ENCODE data around the gene MAP2K2.
"Not testable (repeated sequence)": the region's sequence is repeated elsewhere in the genome, so short reads cannot be mapped to it uniquely, and the experiment has no call there.

Gene MAP2K2

DNA sequence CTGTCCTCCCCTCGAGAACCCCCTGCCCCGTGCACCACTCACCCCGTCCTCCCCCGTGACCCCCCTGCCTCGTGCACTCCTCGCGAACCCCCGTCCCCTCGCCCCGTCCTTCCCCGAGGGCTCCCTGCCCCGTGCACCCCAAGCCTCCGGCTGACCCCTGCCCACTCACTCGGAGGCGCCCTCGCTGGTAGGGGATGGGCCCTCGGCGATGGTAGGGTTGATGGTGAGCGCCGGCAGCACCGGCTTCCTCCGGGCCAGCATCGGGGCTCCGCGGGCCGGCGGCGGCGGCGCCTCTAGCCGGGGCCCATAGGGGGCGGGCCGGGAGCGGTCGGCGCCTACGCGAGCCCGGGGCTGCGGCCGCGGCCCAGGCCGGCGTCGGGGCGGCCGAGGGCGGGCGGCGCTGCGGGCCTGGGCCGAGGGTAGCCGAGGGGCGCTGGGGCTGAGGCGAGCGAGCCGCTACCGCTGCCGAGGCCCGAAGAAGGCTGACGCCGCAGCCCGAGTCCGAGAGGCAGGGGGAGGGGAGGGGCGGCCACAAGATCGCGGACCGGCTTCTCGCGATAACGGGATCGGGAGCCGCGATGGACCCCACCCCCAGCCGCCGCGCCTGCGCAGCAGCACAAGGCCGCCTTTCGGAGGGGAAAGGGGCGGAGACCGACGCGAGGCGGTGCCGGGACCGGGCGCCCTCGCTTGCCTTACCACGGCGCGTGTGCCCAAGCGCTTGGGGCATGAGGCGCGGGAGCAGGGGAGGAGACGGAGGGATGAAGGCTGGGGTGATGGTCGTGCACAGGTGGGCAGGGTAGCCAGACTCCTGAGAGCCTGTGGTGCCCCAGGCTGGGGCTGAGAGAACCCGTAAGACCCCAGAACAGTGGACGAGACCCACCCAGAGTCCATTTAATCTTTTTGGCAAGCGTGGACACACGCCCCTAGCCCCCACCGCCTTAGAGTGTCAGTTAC lies at the start of gene MAP2K2:
MAP2K2 (minus strand) TSS at position 508 of the 954 bp plus-strand sequence; CDS start at position 261, 247 bp downstream.
- DNase-seq (ENCODE audit: low read depth in 2 of 3, low spot score in 1 of 3) = peak; percentile 92 to 96 (median 96)

DNA sequence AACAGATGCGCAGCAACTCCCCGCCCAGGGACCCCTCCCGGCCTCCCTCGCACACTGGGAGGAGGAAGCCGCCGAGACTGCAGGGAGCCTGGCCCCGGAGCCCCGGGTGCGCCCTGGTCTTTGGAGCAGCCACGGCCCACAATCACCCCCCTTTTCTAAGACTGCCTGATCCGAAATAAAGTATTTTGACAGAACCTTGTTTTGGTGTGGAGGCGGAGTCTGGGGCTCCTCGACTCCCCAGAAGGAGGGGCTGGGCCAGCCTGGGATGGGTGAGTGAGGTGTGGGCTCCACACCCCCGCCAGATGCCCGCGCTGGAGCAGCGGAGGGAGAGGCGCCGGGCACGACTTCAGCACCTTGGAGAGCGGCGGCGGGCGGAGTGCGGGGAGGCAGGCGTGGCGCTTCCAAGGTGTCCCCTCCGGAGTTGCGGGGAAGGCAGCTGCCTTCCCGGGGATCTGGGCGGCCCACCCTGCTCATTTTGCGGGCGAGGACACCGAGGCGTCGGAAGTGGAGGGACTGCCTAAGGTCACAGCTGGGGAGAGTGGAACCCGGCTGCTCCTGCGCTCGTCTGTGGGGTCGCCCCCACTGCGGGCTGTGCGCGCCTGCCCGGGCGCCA lies 49.0 kb upstream of the MAP2K2 start:
- peak; percentile 23 to 59 (median 52) for DNase-seq (ENCODE audit: low read depth in 2 of 3, low spot score in 1 of 3)

DNA sequence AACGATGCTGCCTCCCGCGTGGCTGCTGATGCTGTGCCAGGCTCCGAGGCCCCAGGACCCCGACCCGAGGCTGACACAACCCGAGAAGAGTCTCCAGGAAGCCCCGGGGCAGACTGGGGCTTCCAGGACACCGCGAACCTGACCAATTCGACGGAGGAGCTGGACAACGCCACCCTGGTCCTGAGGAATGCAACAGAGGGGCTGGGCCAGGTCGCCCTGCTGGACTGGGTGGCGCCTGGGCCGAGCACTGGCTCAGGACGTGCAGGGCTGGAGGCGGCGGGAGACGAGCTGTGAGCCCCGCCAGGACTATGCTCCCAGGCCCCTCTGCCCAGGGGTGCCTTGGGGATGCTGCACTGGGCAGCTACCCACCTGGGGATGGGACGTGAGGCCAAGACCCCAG lies 47.8 kb upstream of the MAP2K2 start:
- no peak for DNase-seq (ENCODE audit: low read depth in 2 of 3, low spot score in 1 of 3)

DNA sequence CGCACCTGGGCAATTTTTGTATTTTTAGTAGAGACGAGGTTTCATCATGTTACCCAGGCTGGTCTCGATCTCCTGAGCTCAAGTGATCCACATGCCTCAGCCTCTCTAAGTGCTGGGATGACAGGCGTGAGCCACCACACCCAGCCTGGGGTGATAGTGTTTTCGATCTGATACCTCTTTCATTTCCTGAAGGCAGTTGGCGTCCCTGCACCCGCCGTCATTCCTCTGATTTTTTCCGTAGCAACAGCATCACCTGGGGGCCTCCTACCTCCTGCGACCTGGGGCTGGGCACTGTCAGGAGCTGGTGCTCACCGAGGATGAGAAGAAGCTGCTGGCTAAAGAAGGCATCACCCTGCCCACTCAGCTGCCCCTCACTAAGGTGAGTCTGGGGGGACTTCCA lies 40.3 kb upstream of the MAP2K2 start:
- no peak for DNase-seq (ENCODE audit: low read depth in 2 of 3, low spot score in 1 of 3)

DNA sequence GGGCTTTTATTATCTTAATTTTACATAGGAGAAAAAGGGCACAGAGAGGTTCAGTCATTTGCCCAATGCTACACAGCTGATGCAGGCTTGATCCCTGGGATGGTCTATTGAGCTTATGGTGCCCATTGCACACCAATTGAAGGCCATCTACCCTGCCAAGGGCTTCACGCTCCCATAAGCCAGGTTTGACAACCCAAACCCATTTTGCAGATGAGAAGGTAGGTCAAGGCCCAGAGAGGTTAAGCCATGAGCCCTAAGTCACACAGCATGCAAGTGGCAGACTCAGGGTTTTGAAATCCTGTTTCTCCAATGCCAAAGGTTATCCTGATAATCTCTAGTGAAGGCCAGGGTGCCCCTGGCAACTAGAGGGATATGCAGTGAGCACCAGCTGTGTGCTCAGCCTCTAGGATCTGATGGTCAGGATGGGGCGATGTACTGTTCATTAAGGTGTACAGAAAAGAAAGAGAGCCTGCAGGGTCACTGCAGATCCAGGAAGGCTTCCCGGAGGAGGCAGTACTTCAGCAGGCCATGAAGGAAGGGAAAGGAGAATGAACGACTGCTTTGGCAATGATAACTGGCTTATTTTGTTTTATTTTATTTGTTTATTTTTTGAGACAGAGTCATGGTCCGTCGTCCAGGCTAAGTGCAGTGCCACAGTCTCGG lies 37.6 kb upstream of the MAP2K2 start:
- no peak for DNase-seq (ENCODE audit: low read depth in 2 of 3, low spot score in 1 of 3)

DNA sequence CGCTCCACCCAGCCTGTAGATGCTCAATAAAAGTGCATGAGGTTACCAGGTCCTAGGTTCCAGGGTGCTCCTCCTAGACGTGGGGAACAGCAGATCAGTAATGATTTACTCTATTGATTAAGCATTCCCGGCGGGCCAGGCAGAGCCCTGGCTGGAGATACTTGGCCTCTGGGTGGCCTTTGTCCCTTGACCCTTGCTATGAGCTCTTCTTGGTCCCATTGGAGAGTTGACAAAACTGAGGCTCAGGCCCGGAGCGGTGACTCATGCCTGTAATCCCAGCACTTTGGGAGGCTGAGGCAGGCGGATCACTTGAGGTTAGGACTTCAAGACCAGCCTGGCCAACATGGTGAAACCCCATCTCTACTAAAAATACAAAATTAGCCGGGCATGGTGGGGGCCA lies 34.0 kb upstream of the MAP2K2 start:
- not testable (repeated sequence) for DNase-seq (ENCODE audit: low read depth in 2 of 3, low spot score in 1 of 3)

DNA sequence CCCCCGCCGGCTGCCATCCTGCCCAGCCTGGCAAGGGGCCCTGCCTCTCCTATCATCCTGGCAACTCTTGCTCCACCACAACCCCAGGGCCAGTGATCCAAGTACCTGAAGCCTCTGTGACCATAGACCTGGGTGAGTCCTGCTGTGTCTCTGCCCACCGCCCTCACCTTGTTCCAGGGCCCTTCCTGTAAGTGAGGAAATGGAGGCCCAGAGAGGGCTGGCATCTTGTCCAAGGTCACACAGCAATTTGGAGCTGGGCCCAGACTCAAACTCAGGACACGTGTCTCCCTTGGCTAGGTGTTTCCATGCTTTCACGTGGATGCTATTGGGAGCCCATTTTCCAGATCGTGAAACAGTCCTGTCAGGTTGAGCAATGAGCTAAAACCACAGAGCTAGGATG lies 33.2 kb upstream of the MAP2K2 start:
- no peak for DNase-seq (ENCODE audit: low read depth in 2 of 3, low spot score in 1 of 3)

DNA sequence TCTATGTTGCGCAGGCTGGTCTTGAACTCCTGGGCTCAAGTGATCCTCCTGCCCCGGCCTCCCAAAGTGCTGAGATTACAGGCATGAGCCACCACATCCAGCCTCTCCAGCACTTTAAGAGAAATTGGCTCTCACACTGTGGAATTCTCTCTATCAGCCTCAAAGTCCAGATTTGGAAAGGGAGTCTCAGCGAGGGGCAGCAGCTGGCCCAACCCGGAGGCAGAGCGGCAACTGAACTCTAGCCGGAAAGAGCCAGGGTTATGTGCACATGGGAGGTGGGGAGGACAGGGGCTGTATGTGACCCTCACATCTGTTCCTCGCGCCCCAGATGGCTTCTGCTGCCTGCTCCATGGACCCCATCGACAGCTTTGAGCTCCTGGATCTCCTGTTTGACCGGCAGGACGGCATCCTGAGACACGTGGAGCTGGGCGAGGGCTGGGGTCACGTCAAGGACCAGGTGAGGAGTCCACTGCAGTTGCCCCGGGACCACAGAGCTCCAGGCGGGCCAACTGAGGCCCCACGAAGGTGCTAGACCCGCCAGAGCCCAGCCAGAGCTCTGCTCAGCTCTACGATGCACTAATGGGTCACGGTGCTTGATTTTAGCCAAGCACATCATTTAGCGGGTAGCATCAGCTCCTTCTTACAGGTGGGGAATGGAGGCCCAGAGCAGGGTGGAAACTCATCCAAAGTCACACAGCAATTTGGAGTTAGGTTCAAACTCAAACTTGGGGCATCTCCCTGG lies 30.8 kb upstream of the MAP2K2 start:
- no peak for DNase-seq (ENCODE audit: low read depth in 2 of 3, low spot score in 1 of 3)

DNA sequence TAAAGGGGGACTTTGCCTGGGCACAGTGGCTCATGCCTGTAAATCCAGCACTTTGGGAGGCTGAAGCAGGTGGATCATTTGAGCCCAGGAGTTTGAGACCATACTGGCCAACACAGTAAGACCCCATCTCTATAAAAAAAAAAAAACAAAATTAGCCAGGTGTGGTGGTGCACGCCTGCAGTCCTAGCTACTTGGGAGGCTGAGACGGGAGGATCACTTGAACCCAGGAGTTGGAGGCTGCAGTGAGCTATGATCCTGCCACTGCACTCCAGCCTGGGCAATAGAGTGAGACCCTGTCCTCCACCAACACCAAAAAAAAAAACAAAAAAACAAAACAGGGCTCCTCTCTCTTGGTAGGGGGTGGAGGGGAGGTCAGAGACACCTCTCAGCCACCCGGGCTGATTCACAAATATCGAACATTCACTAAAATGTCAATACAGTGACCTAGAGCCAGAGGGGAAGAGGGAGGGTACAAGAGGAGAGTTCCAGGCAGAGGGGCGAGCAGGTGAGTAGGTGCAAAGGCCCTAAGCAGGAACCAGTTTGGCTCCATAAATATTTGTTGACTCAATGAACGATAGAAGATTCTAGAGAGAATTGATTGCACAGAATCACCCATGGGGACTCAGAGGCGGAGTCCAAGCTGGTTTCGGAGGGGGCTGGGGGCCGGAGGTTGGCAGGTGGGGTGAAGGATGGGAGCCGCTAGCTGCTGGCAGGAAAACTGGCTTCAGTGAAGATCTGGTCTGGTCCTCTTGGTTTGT lies 28.5 kb upstream of the MAP2K2 start:
- no peak for DNase-seq (ENCODE audit: low read depth in 2 of 3, low spot score in 1 of 3)

DNA sequence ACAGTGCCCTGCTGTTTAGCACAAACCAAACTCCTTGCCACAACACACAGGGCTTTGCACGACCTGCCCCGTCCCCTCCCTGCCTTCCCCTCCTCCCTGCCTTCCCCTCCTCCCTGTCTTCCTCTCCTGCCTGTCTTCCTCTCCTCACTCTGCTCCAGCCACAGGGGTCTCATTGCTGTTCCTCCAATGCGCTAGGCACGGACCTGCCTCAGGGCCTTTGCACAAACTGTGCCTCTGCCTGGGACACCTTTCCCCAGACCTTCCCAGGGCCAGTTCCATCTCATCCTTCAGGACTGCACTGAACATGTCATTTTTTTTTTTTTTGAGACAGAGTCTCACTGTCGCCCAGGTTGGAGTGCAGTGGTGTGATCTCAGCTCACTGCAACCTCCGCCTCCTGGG lies 27.7 kb upstream of the MAP2K2 start:
- DNase-seq (ENCODE audit: low read depth in 2 of 3, low spot score in 1 of 3) = no peak

DNA sequence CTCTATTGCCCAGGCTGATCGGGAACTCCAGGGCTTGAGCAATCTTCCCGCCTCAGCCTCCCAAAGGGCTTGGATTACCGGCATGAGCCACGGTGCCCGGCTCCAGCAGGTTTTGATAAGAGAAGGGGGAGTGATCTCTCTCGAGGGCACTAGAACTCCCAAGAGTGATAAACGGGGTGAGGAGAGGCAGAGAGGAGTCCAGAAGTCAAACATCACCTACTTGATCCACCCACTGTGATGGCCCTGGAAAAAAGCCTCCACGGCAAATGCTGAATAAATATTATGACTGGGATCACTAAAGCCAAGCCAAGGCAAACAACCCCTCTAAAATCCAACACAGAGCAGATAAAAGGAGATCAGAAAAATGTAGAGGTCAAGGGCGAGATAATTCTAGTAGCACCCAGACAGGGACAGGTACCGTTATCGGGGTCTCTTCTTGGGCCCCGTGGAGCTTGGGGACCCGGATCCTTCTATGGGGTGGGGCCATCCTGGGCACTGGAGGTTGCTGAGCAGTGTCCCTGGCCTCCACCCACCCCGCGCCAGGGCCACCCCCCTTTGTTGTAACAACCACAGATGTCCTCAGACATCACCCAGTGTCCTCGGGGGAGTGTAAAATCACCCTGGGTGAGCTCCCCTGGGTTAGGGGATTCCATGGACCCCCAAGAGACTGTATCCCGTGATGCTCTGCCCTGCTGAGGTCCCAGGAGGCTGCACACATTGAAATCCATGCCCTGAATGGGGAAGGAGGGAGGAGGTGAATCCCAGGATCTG lies 25.8 kb upstream of the MAP2K2 start:
- no peak for DNase-seq (ENCODE audit: low read depth in 2 of 3, low spot score in 1 of 3)

DNA sequence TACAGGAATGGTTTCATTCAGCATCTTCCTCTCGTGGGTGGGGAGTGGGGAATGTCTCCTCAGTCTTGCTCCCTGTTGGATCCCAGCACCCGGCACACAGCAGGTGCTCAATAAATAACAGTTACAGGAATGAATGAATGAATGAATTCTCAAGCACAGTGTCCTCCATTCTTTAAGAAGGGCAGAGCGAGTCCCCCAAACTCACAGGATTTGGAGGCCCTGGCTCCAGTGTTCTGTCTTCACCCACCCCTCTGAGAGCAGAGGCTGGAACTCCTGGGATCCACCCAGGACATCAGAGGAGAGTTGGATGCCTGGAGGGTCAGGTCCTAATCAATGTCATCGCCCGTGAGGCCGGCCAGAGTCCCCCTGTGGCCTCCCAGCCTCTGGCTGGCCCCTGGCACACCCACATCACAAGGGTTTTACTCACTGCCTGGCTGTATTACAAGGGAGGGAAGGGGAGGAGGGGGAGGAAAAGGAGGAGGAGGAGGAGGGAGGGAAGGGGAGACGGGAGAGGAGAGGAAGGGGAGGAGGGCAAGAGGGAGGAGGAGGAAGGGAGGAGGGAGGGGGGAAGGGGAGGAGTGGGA lies 20.8 kb upstream of the MAP2K2 start:
- DNase-seq (ENCODE audit: low read depth in 2 of 3, low spot score in 1 of 3) = no peak

DNA sequence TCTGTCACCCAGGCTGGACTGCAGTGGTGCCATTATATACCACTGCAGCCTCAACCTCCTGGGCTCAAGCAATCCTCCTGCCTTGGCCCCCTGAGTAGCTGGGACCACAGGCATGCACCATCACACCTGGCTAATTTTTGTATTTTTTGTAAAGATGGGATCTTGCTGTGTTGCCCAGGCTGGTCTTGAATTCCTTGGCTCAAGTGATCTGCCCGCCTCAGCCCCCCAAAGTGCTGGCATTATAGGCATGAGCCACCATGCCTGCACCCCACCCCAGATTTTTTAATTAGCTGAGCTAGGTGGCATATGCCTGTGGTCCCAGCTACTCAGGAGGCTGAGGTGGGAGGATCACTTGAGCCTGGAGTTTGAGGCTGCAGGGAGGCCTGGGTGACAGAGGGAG lies 19.0 kb upstream of the MAP2K2 start:
- not testable (repeated sequence) for DNase-seq (ENCODE audit: low read depth in 2 of 3, low spot score in 1 of 3)

DNA sequence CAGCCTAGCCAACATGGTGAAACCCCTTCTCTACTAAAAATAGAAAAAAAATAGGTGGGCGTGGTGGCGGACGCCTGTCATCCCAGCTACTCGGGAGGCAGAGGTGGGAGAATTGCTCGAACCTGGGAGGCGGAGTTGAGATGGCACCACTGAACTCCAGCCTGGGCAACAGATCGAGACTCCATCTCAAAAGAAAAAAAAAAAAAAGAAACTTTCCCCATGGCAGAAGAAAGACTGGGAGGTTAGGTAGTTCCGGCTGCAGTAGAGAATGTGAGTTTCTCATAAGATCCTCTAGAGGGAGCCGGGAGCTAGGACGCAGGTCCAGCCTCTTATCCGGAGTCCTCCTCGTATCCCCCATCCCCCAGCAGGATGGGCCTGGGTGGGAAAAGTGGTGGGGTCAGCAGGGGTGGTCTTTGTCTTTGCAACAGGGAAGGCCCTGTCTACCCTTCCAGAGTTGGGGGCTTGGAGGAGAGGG lies 16.4 kb upstream of the MAP2K2 start:
- DNase-seq (ENCODE audit: low read depth in 2 of 3, low spot score in 1 of 3) = no peak

DNA sequence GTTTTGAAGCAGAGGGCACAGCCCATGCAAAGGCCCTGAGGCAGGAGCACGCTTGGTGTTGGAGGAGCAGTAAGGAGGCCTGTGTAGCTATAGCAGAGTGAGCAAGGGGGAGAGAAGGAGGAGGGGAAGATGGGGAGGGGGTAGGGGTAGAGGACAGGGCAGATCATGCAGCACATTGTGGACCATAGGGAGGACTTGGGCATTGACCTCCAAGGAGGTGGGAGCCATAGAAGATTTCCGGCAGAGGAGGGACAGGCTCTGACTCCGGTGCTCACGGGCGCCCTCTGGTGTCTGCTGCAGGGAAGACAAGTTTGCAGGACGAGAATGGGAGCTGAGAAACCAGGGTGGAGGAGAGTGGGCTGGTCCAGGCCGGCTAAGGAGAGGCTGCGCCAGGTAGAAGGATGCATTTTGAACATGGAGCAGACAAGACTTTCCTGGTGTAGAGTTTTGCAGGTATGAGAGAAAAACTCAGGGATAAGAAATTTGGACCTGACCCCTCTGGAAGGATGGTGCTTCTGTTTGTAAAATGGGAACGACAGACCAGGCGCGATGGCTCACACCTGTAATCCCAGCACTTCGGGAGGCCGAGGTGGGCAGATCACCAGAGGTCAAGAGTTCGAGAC lies 15.8 kb upstream of the MAP2K2 start:
- peak; percentile 83 to 96 (median 86) for DNase-seq (ENCODE audit: low read depth in 2 of 3, low spot score in 1 of 3)

DNA sequence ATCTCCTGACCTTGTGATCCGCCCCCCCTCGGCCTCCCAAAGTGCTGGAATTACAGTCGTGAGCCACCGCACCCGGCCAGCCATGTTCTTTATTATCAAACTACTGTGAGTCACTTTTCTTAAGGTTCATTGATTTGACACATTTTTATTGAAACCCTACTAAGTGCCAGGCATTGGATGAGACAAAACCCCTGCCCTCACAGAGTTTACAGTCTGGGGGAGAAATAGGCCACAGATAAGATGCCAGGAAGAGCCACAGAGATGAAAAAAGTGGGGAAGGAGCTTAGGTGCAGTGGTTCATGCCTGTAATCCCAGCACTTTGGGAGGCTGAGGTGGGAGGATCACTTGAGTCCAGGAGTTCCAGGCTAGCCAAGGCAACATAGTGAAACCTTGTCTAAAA lies 14.5 kb upstream of the MAP2K2 start:
- no peak for DNase-seq (ENCODE audit: low read depth in 2 of 3, low spot score in 1 of 3)

DNA sequence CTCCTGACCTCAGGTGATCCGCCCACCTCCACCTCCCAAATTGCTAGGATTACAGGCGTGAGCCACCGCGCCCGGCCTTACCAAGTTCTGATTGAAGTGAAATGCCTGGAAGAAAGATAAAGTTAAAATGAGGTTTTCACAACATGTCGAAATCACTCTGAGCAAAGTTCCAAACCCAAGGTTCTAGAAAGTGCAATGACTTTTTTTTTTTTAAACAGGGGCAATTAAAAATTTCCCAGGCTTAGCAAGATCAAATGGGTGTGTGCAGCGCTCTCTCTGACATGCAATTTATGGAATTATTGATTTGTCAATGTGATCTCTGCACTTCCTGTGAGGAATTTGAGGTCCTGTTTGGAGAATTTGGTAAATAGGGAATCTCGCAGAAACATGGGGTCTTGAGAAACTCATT lies 12.8 kb upstream of the MAP2K2 start:
- no peak for DNase-seq (ENCODE audit: low read depth in 2 of 3, low spot score in 1 of 3)

DNA sequence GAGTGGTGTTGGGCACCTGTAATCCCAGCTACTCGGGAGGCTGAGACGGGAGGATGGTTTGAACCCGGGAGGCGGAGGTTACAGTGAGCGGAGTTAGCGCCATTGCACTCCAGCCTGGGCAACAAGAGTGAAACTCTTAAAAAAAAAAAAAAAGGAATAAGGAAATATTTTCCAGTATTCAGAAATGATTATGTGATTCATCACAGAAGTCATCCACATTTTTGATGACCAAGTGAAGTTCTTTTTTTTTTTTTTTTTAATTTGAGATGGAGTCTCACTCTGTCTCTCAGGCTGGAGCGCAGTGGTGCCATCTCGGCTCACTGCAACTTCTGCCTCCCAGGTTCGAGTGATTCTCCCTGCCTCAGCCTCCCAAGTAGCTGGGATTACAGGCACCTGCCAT lies 11.5 kb upstream of the MAP2K2 start:
- DNase-seq (ENCODE audit: low read depth in 2 of 3, low spot score in 1 of 3) = not testable (repeated sequence)

DNA sequence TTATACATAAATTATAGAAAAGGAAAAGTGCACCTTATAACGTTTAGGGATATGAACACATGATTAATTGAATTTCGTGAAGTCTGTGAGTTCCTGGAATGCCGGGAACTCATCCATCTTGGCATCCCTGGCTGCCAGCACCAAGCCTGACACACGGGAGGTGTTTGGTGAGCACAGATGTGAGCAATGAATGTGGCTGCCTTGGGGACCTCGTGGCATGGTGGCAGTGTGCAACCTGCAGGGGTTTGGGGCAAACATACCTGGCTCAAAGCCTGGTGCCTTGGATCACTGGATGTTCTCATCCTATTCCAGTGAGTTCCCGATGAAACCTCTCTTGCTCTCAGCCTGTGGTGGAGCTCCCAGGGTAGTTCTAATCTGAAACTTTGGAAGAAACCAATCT lies 10.4 kb upstream of the MAP2K2 start:
- no peak for DNase-seq (ENCODE audit: low read depth in 2 of 3, low spot score in 1 of 3)
